Stimulated activated CD4-positive, alpha-beta T cell treated with anti-CD3 and anti-CD28 coated beads, TNF-alpha, amount 100 ng/mL, for 48 hours (primary cell): ENCODE results near the gene NCAPH2.

ENCODE experiments used
- DNase-seq, 3 donors: peaks; one replicate each; pipeline ENCODE4 v3.0.0-alpha.2; 2020; ENCODE audit warnings: low read depth in 3 of 3

Gene NCAPH2

GRCh38 chr22:50547263-50547985 lies 39.4 kb downstream of the NCAPH2 start:
- DNase-seq, result no peak

- no peak for DNase-seq
Measured at GRCh38 chr22:50548040-50548920, 40.3 kb downstream of the NCAPH2 start.

- no peak for DNase-seq
Measured at GRCh38 chr22:50548921-50549790, 41.1 kb downstream of the NCAPH2 start.

GRCh38 chr22:50550395-50550794 lies 42.4 kb downstream of the NCAPH2 start:
- no peak for DNase-seq

- no peak for DNase-seq
Measured at GRCh38 chr22:50551160-50551752, 43.2 kb downstream of the NCAPH2 start.

- no peak for DNase-seq
Measured at GRCh38 chr22:50553310-50553709, 45.3 kb downstream of the NCAPH2 start.

GRCh38 chr22:50556703-50557102 lies 48.7 kb downstream of the NCAPH2 start:
- DNase-seq, result no peak

- DNase-seq, result no peak
Measured at GRCh38 chr22:50560034-50560433, 52.0 kb downstream of the NCAPH2 start.

GRCh38 chr22:50561401-50562358 lies 53.7 kb downstream of the NCAPH2 start:
- DNase-seq, result no peak

GRCh38 chr22:50562523-50563412 lies 54.7 kb downstream of the NCAPH2 start, which contains the start of gene SYCE3:
Gene SYCE3, minus strand, starts transcription at chr22:50562919. Its CDS starts 6,514 bp downstream, at chr22:50556405.
- DNase-seq, result peak; percentile 95 to 98 (median 97)

GRCh38 chr22:50563413-50564160 lies 55.6 kb downstream of the NCAPH2 start:
- DNase-seq, result no peak

GRCh38 chr22:50564289-50564688 lies 56.3 kb downstream of the NCAPH2 start:
- no peak for DNase-seq

- no peak for DNase-seq
Measured at GRCh38 chr22:50567721-50568252, 59.8 kb downstream of the NCAPH2 start.

GRCh38 chr22:50568626-50569025 lies 60.6 kb downstream of the NCAPH2 start:
- no peak for DNase-seq

- DNase-seq, result no peak
Measured at GRCh38 chr22:50569041-50569459, 61.0 kb downstream of the NCAPH2 start.

- DNase-seq, result no peak
Measured at GRCh38 chr22:50569896-50570535, 62.0 kb downstream of the NCAPH2 start.

- DNase-seq, result no peak
Measured at GRCh38 chr22:50570861-50571260, 62.8 kb downstream of the NCAPH2 start.
